PFSK-1 (cell line): Measurements from ENCODE around the gene SETD1A.

ENCODE experiments used
- POLR2AphosphoS5 ChIP-seq: IDR thresholded peaks from 2 replicates; pipeline ENCODE4 v1.6.1; 2012; ENCODE audit warnings: low read depth, mild to moderate bottlenecking, control low read depth, low read length, moderate library complexity
- SIN3A ChIP-seq: IDR thresholded peaks from 2 replicates; pipeline ENCODE4 v1.6.1; 2012; ENCODE audit warnings: mild to moderate bottlenecking, low read length, moderate library complexity, borderline replicate concordance; ENCODE audit not compliant: insufficient read depth
- TF ChIP-seq, protein P1 (sequence below), 2 experiments: IDR thresholded peaks; 2 replicates each; pipeline versions ENCODE4 v1.6.1 to v1.8.0; 2011 to 2012; ENCODE audit warnings: low read depth in 2 of 2, low read length in 2 of 2, control low read depth in 1 of 2, inconsistent platforms in 1 of 2, mild to moderate bottlenecking in 1 of 2, moderate library complexity in 1 of 2; ENCODE audit not compliant: insufficient read depth in 1 of 2

DNA sequence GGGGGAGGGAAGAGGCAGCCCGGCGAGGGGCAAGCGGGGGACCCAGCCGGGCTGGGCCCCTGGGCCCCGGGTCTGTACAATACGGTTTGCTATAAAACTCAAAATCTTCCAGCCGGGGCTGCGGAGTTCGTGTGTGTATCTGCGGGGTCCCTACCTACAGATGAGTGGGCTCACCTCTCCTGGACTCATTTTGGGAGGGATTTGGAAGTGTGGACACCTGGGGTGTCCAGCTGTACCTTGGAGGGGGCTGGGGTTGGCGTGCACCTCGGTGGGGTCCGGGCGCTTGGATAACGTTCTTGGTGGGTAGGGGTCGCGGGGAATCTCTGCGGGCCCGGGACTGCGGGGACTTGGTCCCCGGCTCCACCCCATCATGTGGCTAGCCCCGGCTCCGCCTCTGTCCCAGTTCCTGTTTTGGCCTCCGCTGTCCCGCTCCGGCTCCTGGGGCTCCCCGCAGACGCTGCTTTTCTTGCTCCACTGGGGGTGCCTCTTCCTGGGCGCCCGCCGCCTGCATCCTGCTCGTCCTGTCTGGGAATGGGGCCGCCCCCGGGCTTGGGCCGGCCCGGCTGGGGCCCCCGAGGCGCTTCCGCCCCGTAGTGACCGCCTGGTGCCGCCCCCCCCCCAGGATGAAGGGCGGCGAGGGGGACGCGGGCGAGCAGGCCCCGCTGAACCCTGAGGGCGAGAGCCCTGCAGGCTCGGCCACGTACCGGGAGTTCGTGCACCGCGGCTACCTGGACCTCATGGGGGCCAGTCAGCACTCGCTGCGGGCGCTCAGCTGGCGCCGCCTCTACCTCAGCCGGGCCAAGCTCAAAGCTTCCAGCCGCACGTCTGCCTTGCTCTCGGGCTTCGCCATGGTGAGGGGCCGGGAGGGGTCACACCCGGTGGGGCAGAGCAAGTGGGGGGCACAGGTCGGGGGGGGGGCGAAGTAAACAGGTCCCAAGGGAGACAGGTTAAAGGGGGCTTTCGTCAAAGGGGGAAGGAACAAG is 8.6 kb upstream of the SETD1A start, which contains the start of gene ORAI3:
- no peak for TF ChIP-seq POLR2AphosphoS5
- TF ChIP-seq, protein P1, sequence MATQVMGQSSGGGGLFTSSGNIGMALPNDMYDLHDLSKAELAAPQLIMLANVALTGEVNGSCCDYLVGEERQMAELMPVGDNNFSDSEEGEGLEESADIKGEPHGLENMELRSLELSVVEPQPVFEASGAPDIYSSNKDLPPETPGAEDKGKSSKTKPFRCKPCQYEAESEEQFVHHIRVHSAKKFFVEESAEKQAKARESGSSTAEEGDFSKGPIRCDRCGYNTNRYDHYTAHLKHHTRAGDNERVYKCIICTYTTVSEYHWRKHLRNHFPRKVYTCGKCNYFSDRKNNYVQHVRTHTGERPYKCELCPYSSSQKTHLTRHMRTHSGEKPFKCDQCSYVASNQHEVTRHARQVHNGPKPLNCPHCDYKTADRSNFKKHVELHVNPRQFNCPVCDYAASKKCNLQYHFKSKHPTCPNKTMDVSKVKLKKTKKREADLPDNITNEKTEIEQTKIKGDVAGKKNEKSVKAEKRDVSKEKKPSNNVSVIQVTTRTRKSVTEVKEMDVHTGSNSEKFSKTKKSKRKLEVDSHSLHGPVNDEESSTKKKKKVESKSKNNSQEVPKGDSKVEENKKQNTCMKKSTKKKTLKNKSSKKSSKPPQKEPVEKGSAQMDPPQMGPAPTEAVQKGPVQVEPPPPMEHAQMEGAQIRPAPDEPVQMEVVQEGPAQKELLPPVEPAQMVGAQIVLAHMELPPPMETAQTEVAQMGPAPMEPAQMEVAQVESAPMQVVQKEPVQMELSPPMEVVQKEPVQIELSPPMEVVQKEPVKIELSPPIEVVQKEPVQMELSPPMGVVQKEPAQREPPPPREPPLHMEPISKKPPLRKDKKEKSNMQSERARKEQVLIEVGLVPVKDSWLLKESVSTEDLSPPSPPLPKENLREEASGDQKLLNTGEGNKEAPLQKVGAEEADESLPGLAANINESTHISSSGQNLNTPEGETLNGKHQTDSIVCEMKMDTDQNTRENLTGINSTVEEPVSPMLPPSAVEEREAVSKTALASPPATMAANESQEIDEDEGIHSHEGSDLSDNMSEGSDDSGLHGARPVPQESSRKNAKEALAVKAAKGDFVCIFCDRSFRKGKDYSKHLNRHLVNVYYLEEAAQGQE (IDR thresholded peaks at IDR 0.05; ENCODE audit: insufficient read depth in 1 of 2, low read depth in 2 of 2, low read length in 2 of 2): no peak
- no peak; the same call in 1 of the 2 replicates for TF ChIP-seq SIN3A
